HCT116 (cell line): ENCODE measurements around the gene CMPK2. TPM values are rescaled to one million over a fixed set of nuclear protein-coding genes. Genes with fewer than 3 reads are reported as not detected.

Experiments
- ATAC-seq: fragments of 200-7000 bp; cut with Tn5 transposase; 2 replicates; pipeline ENCODE4 v1.9.1; 2020; ENCODE audit warnings: mild to moderate bottlenecking, moderate library complexity
- BruUV-seq: library from RNA; stranded (reverse); fragments of 400-500 nt; replicated peaks from 2 replicates; lab custom pipeline; 2021; lab: Mats Ljungman, UMichigan
- CTCF ChIA-PET: fragments of 300-600 bp; sonication (Branson Sonifier 250); formaldehyde crosslinking; loops from one replicate; lab custom pipeline; 2021; ENCODE audit warnings: antibody characterized with exemption; lab: Charles Lee
- POLR2A ChIA-PET: fragments of 300-600, 350-600 bp; sonication (Branson Sonifier 250); formaldehyde crosslinking; loops from one replicate; lab custom pipeline; 2021; ENCODE audit warnings: antibody characterized with exemption; lab: Charles Lee
- RAD21 ChIA-PET, 2 experiments: fragments of 300-600 bp; sonication (Branson Sonifier 250); formaldehyde crosslinking; loops; one replicate each; lab custom pipeline; 2023; ENCODE audit warnings: low total read pairs in 2 of 2; ENCODE audit not compliant: uncharacterized antibody in 2 of 2, unreplicated experiment in 2 of 2, low non-redundant PET in 1 of 2; lab: Charles Lee
- DNase-seq: peaks from one replicate; pipeline ENCODE4 v3.0.0-alpha.2; 2010; ENCODE audit warnings: low read depth, low spot score
- H2AFZ ChIP-seq: fragments of 200-600 bp; shearing (Covaris generic), sonication (generic); 2 replicates; pipeline ENCODE4 v1.6.1; 2017; ENCODE audit warnings: low read depth, mixed run types, mixed read lengths, antibody characterized with exemption, low read length; ENCODE audit not compliant: poor library complexity, severe bottlenecking
- H3K27ac ChIP-seq: 2 replicates; pipeline ENCODE4 v1.5.1; 2012; ENCODE audit warnings: low read depth, low read length
- H3K27me3 ChIP-seq: fragments of 200-600 bp; sonication (generic); 2 replicates; pipeline ENCODE4 v1.6.1; 2016; ENCODE audit warnings: mixed run types, low read length, mixed read lengths; ENCODE audit not compliant: insufficient read depth
- H3K36me3 ChIP-seq, 2 experiments: fragments of 200-500 bp in 1 of 2; fragments of 200-600 bp in 1 of 2; sonication (Bioruptor generic) in 1 of 2; sonication (generic) in 1 of 2; 2 replicates each; pipeline versions ENCODE4 v1.5.1 to v1.6.1; 2014 to 2016; ENCODE audit warnings: low read length in 2 of 2, inconsistent platforms in 1 of 2, mixed read lengths in 1 of 2, mixed run types in 1 of 2; ENCODE audit not compliant: insufficient read depth in 2 of 2, control insufficient read depth in 1 of 2
- H3K4me1 ChIP-seq, 2 experiments: fragments of 200-600 bp in 1 of 2; sonication (generic) in 1 of 2; 2 replicates each; pipeline versions ENCODE4 v1.5.1 to v1.6.1; 2012 to 2017; ENCODE audit warnings: low read length in 2 of 2, inconsistent platforms in 1 of 2, mild to moderate bottlenecking in 1 of 2, mixed read lengths in 1 of 2, mixed run types in 1 of 2, moderate library complexity in 1 of 2; ENCODE audit not compliant: insufficient read depth in 2 of 2, control insufficient read depth in 1 of 2
- H3K4me2 ChIP-seq: fragments of 200-600 bp; sonication (generic); 2 replicates; pipeline ENCODE4 v1.6.1; 2017; ENCODE audit warnings: mixed run types, low read length, mixed read lengths
- H3K4me3 ChIP-seq, 2 experiments: fragments of 200-600 bp in 1 of 2; sonication (generic) in 1 of 2; replicated peaks in 1 of 2; 2 replicates each; pipeline ENCODE4 v1.5.1; 2011 to 2016; ENCODE audit warnings: low read length in 2 of 2, control low read depth in 1 of 2, low read depth in 1 of 2, mild to moderate bottlenecking in 1 of 2, mixed read lengths in 1 of 2, mixed run types in 1 of 2
- H3K79me2 ChIP-seq: fragments of 200-600 bp; sonication (generic); 2 replicates; pipeline ENCODE4 v1.6.1; 2017; ENCODE audit warnings: mild to moderate bottlenecking, mixed run types, low read length, moderate library complexity, mixed read lengths; ENCODE audit not compliant: insufficient read depth
- H3K9ac ChIP-seq: fragments of 200-600 bp; sonication (generic); 2 replicates; pipeline ENCODE4 v1.6.1; 2016; ENCODE audit warnings: low read length, mixed read lengths
- H3K9me2 ChIP-seq: fragments of 200-600 bp; sonication (generic), shearing (Covaris generic); 2 replicates; pipeline ENCODE4 v1.6.1; 2017; ENCODE audit warnings: mixed run types, mild to moderate bottlenecking, moderate library complexity; ENCODE audit not compliant: insufficient read depth
- H3K9me3 ChIP-seq, 2 experiments: fragments of 200-500 bp in 1 of 2; fragments of 200-600 bp in 1 of 2; sonication (Bioruptor generic) in 1 of 2; sonication (generic) in 1 of 2; 2 replicates each; pipeline ENCODE4 v1.6.1; 2014 to 2017; ENCODE audit warnings: low read length in 2 of 2, mixed read lengths in 2 of 2, inconsistent platforms in 1 of 2, low read depth in 1 of 2, mild to moderate bottlenecking in 1 of 2, mixed run types in 1 of 2, moderate library complexity in 1 of 2; ENCODE audit not compliant: control insufficient read depth in 1 of 2, insufficient read depth in 1 of 2
- H4K20me1 ChIP-seq: fragments of 200-600 bp; sonication (generic), shearing (Covaris generic); 2 replicates; pipeline ENCODE4 v1.6.1; 2017; ENCODE audit warnings: mixed run types, mild to moderate bottlenecking, moderate library complexity; ENCODE audit not compliant: insufficient read depth
- CBX3 ChIP-seq: IDR thresholded peaks from 2 replicates; pipeline ENCODE4 v1.6.1; 2012; ENCODE audit warnings: low read depth
- CTCF ChIP-seq, 3 experiments: fragments of 200-600 bp in 1 of 3; sonication (generic) in 1 of 3; IDR thresholded peaks in 2 of 3; conservative IDR thresholded peaks in 1 of 3; 2 replicates each; pipeline ENCODE4 v1.5.1; 2012 to 2017; ENCODE audit warnings: low read depth in 2 of 3, low read length in 2 of 3, antibody characterized with exemption in 1 of 3, borderline replicate concordance in 1 of 3, control low read depth in 1 of 3, mild to moderate bottlenecking in 1 of 3, mixed read lengths in 1 of 3, mixed run types in 1 of 3, moderate library complexity in 1 of 3; ENCODE audit not compliant: insufficient read depth in 1 of 3
- EZH2 ChIP-seq: fragments of 200-600 bp; sonication (generic); IDR thresholded peaks from 2 replicates; pipeline ENCODE4 v1.6.1; 2017; ENCODE audit warnings: antibody characterized with exemption, mixed run types
- MAX ChIP-seq: IDR thresholded peaks from 2 replicates; pipeline ENCODE4 v1.6.1; 2012
- POLR2AphosphoS5 ChIP-seq: IDR thresholded peaks from 2 replicates; pipeline ENCODE4 v1.6.1; 2011; ENCODE audit warnings: mild to moderate bottlenecking, low read depth, low read length, moderate library complexity
- RAD21 ChIP-seq: IDR thresholded peaks from 2 replicates; pipeline ENCODE4 v1.6.1; 2012; ENCODE audit warnings: low read depth, mild to moderate bottlenecking
- YY1 ChIP-seq: IDR thresholded peaks from 2 replicates; pipeline ENCODE4 v1.6.1; 2011; ENCODE audit warnings: low read length, low read depth, moderate library complexity, mild to moderate bottlenecking; ENCODE audit not compliant: insufficient replicate concordance; ENCODE audit errors: extremely low read depth
- ZBTB33 ChIP-seq: IDR thresholded peaks from 2 replicates; pipeline ENCODE4 v1.6.1; 2011; ENCODE audit warnings: mild to moderate bottlenecking, low read length, moderate library complexity; ENCODE audit not compliant: insufficient replicate concordance; ENCODE audit errors: extremely low read depth
- ZNF274 ChIP-seq: fragments of 200-500 bp; sonication (Bioruptor generic); IDR thresholded peaks from 2 replicates; pipeline ENCODE4 v1.6.1; 2014; ENCODE audit warnings: mild to moderate bottlenecking, low read depth, low read length, inconsistent platforms
- intact Hi-C: fragments of 100-400 bp; cut with micrococcal nuclease; formaldehyde crosslinking; loops from 2 replicates; pipeline ENCODE4 v1.10.0; 2022
- total RNA-seq: library from RNA; stranded (reverse); gene quantifications from one replicate; pipeline ENCODE4 v1.2.1, GENCODE V29; 2021; ENCODE audit not compliant: unreplicated experiment

CMPK2 gene
- total RNA-seq, 1 experiment from 2014 or later, result 1.5 TPM

- no peaks in the 10 kb centered on the region for H3K9me2 ChIP-seq
- peaks cover 0 to 8% of the 10 kb centered on the region in 2 experiments; a peak in 2 of 4 replicates for H3K4me1 ChIP-seq
- 0 out of 2 replicates have a peak overlapping the region, but pooled peaks have one; percentile 7 for H3K4me2 ChIP-seq
- BruUV-seq, result no TSS peak
- H3K79me2 ChIP-seq, result no peaks in the 10 kb centered on the region
- ATAC-seq (peak; percentile 49; the same call in 1 of the 2 replicates), DNase-seq (peak; percentile 16)
- H3K27ac ChIP-seq, result no peak overlapping the region
- H3K36me3 ChIP-seq, result no peaks in the 10 kb centered on the region
- TF ChIP-seq RAD21 (peak; percentile 54), CTCF (IDR thresholded peaks at IDR 0.05 in 2 of 3, conservative IDR thresholded peaks at IDR 0.05 in 1 of 3; ENCODE audit: borderline replicate concordance in 1 of 3, insufficient read depth in 1 of 3, low read depth in 2 of 3, low read length in 2 of 3) (peak; percentile 38 to 62 (median 41); a peak in 4 of 6 replicates), POLR2AphosphoS5 (no peak)
- no peaks in the 10 kb centered on the region for H4K20me1 ChIP-seq
- H2AFZ ChIP-seq, result peak overlapping the region; percentile 82
- CTCF ChIA-PET, result interaction anchor here (0.6 kb wide), 1 partner anchor 1058 kb away, joined by 3 read pairs; no protein-coding TSS in a partner anchor
- intact Hi-C loops, result loop anchor here (5.0 to 10.0 kb wide), 2 partner anchors 217 to 254 kb away; no protein-coding TSS in a partner anchor
- RAD21 ChIA-PET, result no interaction called here
- no peak overlapping the region for H3K9ac ChIP-seq
- POLR2A ChIA-PET, result no interaction called here
- H3K27me3 ChIP-seq, result peaks cover 3% of the 10 kb centered on the region; the same call in 1 of the 2 replicates
- no peak overlapping the region for H3K4me3 ChIP-seq
- no peaks in the 10 kb centered on the region for H3K9me3 ChIP-seq
Measured at GRCh38 chr2:6828299-6828584, 37.5 kb downstream of the CMPK2 start.

- Histone ChIP-seq H3K36me3 (no peaks in the 10 kb centered on the region), H3K4me2 (0 out of 2 replicates have a peak overlapping the region, but pooled peaks have one; percentile 7), H3K4me1 (peaks cover 0 to 8% of the 10 kb centered on the region in 2 experiments; a peak in 2 of 4 replicates), H2AFZ (peak overlapping the region; percentile 82), H3K9me2 (no peaks in the 10 kb centered on the region), H3K27ac (no peak overlapping the region), H3K27me3 (peaks cover 6% of the 10 kb centered on the region; the same call in 1 of the 2 replicates), H3K4me3 (no peak overlapping the region), H4K20me1 (no peaks in the 10 kb centered on the region), H3K9ac (no peak overlapping the region), H3K79me2 (no peaks in the 10 kb centered on the region), H3K9me3 (no peaks in the 10 kb centered on the region)
- RAD21 ChIA-PET, result no interaction called here
- BruUV-seq, result no TSS peak
- DNase-seq (no peak), ATAC-seq (no peak)
- POLR2A ChIA-PET, result no interaction called here
- intact Hi-C loops, result loop anchor here (5.0 to 10.0 kb wide), 2 partner anchors 217 to 255 kb away; no protein-coding TSS in a partner anchor
- CTCF ChIA-PET, result interaction anchor here (1.0 to 1.3 kb wide), 2 partner anchors 36 to 38 kb away, joined by 4 read pairs; partner anchors contain the start of gene CMPK2
- TF ChIP-seq CBX3 (no peak), YY1 (no peak), EZH2 (no peak), ZBTB33 (no peak), CTCF (IDR thresholded peaks at IDR 0.05 in 2 of 3, conservative IDR thresholded peaks at IDR 0.05 in 1 of 3; ENCODE audit: borderline replicate concordance in 1 of 3, insufficient read depth in 1 of 3, low read depth in 2 of 3, low read length in 2 of 3) (no peak), ZNF274 (no peak), RAD21 (no peak), MAX (no peak)
Measured at GRCh38 chr2:6827566-6828298, 38.0 kb downstream of the CMPK2 start.
